Esophagus squamous epithelium (tissue), 4 donors: ENCODE measurements around the gene FOXC1.

Source experiments
- POLR2A ChIP-seq, 4 donors: fragments of 450-650 bp; IDR thresholded peaks; one replicate each; pipeline ENCODE4 v1.6.1; 2017; ENCODE audit warnings: antibody characterized with exemption in 4 of 4, mild to moderate bottlenecking in 4 of 4, moderate library complexity in 3 of 4
- TF ChIP-seq, protein P1 (sequence below), 6 experiments: fragments of 450-650 bp in 4 of 6; fragments of 200-600 bp in 2 of 6; sonication (generic) in 2 of 6; IDR thresholded peaks; one replicate each; pipeline ENCODE4 v1.5.1; 2016 to 2019; ENCODE audit warnings: antibody characterized with exemption in 6 of 6, mild to moderate bottlenecking in 4 of 6, moderate library complexity in 4 of 6

DNA sequence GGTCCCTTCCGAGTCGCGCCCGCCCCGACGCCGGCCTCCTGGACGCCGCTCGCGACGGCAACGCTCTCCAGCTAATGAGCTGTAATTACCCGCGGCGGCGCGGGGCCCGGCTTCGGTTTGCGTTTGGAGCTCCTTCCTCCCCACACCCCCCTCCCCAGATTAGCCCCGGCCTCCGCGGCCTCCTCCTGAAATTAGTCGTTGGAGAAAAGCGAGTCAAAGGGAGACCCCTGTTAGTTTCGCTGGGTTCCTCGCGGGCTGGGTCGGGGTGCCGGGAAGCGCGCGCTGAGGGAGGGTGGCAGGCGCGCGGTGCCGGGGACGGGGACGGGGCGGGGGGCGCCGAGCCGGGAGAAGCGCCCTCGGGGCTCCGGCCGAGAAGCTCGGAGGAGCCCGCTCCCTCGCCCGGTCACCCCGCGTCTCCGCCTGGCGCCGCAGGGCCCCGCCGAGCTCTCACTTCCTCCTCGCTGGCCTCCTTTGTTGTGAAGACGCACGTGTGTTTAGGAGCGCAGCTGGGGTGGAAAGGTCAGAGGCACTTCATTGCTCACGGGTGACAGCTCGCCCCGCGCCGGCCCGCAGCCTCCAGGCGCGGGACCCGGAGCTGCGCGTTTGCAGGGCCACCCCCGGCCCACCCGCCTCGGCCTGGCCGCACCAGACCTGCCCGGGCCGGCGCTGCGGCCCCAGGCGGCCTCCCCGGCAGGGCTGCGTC lies 4.9 kb downstream of the FOXC1 start:
- TF ChIP-seq, protein P1, sequence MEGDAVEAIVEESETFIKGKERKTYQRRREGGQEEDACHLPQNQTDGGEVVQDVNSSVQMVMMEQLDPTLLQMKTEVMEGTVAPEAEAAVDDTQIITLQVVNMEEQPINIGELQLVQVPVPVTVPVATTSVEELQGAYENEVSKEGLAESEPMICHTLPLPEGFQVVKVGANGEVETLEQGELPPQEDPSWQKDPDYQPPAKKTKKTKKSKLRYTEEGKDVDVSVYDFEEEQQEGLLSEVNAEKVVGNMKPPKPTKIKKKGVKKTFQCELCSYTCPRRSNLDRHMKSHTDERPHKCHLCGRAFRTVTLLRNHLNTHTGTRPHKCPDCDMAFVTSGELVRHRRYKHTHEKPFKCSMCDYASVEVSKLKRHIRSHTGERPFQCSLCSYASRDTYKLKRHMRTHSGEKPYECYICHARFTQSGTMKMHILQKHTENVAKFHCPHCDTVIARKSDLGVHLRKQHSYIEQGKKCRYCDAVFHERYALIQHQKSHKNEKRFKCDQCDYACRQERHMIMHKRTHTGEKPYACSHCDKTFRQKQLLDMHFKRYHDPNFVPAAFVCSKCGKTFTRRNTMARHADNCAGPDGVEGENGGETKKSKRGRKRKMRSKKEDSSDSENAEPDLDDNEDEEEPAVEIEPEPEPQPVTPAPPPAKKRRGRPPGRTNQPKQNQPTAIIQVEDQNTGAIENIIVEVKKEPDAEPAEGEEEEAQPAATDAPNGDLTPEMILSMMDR (IDR thresholded peaks at IDR 0.05) = no peak
- no peak for TF ChIP-seq POLR2A (IDR thresholded peaks at IDR 0.05)
